Uterus (tissue), 2 donors: ENCODE results near the gene ZP4.

Experiments
- POLR2A ChIP-seq, 2 donors: fragments of 450-650 bp; IDR thresholded peaks; one replicate each; pipeline ENCODE4 v1.6.1; 2016; ENCODE audit warnings: antibody characterized with exemption in 2 of 2, mild to moderate bottlenecking in 1 of 2, moderate library complexity in 1 of 2
- TF ChIP-seq, protein P1 (sequence below), 4 experiments: fragments of 200-600 bp in 2 of 4; fragments of 450-650 bp in 2 of 4; sonication (generic) in 2 of 4; IDR thresholded peaks; one replicate each; pipeline ENCODE4 v1.5.1; 2016 to 2019; ENCODE audit warnings: antibody characterized with exemption in 4 of 4, mild to moderate bottlenecking in 2 of 4, moderate library complexity in 1 of 4

DNA sequence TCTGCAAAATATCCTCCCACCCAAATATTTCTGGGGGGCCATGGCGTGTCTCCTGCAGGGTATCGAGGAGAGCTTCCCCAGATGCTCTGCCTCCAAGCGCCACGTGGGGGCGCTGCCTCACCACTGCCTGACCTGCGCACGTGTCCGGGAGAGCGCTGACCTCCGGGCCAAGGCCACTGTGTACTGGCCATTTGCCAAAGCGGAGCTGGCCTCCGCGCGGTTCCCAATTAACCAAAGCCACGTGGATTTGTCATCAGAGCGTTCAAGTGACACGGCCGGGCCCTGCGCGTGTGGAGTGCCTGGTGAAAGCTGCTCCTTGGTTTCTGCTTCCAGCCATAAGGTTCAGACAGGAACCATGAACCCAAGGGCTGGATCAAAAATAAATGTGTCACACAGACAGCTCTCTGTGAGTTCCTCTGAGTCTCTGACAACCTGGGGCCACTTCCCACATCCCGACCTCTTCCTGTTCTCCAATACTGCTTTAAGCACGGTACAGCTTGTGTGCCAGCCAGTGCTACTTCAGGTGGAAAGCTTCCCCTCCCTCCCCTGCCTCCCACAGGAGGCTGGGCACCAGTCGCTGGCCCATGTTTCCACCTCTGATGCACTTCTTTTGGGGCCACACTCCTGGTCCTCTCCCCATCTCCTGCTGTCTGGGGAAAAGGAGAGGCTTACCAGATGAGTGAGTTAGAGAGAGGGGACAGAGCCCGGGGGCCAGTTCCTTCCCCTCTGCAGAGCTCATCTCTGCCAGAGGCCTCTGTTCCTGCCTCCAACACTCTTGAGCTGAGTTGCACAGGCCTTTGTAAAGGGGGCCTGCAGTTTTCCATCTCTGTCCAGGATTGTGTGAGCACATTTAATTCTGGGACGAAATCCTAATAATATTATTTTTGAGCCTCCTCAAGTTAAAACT, 26.1 kb downstream of the ZP4 start:
- TF ChIP-seq, protein P1, sequence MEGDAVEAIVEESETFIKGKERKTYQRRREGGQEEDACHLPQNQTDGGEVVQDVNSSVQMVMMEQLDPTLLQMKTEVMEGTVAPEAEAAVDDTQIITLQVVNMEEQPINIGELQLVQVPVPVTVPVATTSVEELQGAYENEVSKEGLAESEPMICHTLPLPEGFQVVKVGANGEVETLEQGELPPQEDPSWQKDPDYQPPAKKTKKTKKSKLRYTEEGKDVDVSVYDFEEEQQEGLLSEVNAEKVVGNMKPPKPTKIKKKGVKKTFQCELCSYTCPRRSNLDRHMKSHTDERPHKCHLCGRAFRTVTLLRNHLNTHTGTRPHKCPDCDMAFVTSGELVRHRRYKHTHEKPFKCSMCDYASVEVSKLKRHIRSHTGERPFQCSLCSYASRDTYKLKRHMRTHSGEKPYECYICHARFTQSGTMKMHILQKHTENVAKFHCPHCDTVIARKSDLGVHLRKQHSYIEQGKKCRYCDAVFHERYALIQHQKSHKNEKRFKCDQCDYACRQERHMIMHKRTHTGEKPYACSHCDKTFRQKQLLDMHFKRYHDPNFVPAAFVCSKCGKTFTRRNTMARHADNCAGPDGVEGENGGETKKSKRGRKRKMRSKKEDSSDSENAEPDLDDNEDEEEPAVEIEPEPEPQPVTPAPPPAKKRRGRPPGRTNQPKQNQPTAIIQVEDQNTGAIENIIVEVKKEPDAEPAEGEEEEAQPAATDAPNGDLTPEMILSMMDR (IDR thresholded peaks at IDR 0.05) = peak in 3 of 4 experiments; percentile 14 to 46 (median 43)
- TF ChIP-seq POLR2A (IDR thresholded peaks at IDR 0.05) = no peak
